HepG2 (cell line): ENCODE results near the gene ATP1A1. TPM values are rescaled to one million over a fixed set of nuclear protein-coding genes. Genes with fewer than 3 reads are reported as not detected.

Source experiments
- AHR ChIP-seq: IDR thresholded peaks from 2 replicates; pipeline ENCODE4 v1.6.1; 2018; ENCODE audit warnings: missing genetic modification reagents, missing compliant biosample characterization
- HMGXB4 ChIP-seq, 2 experiments: sonication (generic) in 1 of 2; formaldehyde crosslinking in 1 of 2; IDR thresholded peaks; 2 replicates each; pipeline versions ENCODE4 v1.4.0 to v1.6.1; 2018 to 2020; ENCODE audit warnings: missing genetic modification reagents in 2 of 2, borderline replicate concordance in 1 of 2, low read depth in 1 of 2, mild to moderate bottlenecking in 1 of 2, missing biosample characterization in 1 of 2
- HNRNPK ChIP-seq: fragments of 200-400 bp; formaldehyde crosslinking; IDR thresholded peaks from 2 replicates; pipeline ENCODE4 v1.6.1; 2018; ENCODE audit warnings: low read length, low read depth, moderate library complexity, mild to moderate bottlenecking; ENCODE audit not compliant: poor library complexity, severe bottlenecking
- MYNN ChIP-seq: sonication (generic); formaldehyde crosslinking; IDR thresholded peaks from 2 replicates; pipeline ENCODE4 v1.4.0; 2020; ENCODE audit warnings: mild to moderate bottlenecking, low read depth, missing genetic modification reagents
- NFE2L2 ChIP-seq: fragments of 150-350 bp; IDR thresholded peaks from 2 replicates; pipeline ENCODE4 v1.6.1; 2014; ENCODE audit warnings: low read length
- SALL1 ChIP-seq: sonication (generic); formaldehyde crosslinking; IDR thresholded peaks from 2 replicates; pipeline ENCODE4 v1.8.0; 2022; ENCODE audit warnings: mild to moderate bottlenecking, missing genetic modification reagents
- SNAPC2 ChIP-seq: sonication (generic); formaldehyde crosslinking; IDR thresholded peaks from 2 replicates; pipeline ENCODE4 v1.8.1; 2022; ENCODE audit warnings: mild to moderate bottlenecking, missing genetic modification reagents
- TOE1 ChIP-seq: sonication (generic); formaldehyde crosslinking; IDR thresholded peaks from 2 replicates; pipeline ENCODE4 v1.4.0; 2020; ENCODE audit warnings: mild to moderate bottlenecking, missing genetic modification reagents
- YY1 ChIP-seq: IDR thresholded peaks from 2 replicates; pipeline ENCODE4 v1.6.1; 2011; ENCODE audit warnings: low read length, low read depth, moderate library complexity, mild to moderate bottlenecking; ENCODE audit not compliant: insufficient read depth, insufficient replicate concordance
- ZBTB46 ChIP-seq: sonication (generic); formaldehyde crosslinking; IDR thresholded peaks from 2 replicates; pipeline ENCODE4 v1.4.0; 2020; ENCODE audit warnings: mild to moderate bottlenecking, missing genetic modification reagents, borderline replicate concordance
- ZFP91 ChIP-seq: sonication (generic); formaldehyde crosslinking; IDR thresholded peaks from 2 replicates; pipeline ENCODE4 v1.9.0; 2022; ENCODE audit warnings: missing genetic modification reagents, mild to moderate bottlenecking, borderline replicate concordance
- ZNF605 ChIP-seq: sonication (generic); formaldehyde crosslinking; IDR thresholded peaks from 2 replicates; pipeline ENCODE4 v1.8.0; 2022; ENCODE audit warnings: mild to moderate bottlenecking, missing genetic modification reagents
- ZNF704 ChIP-seq: sonication (generic); formaldehyde crosslinking; IDR thresholded peaks from 2 replicates; pipeline ENCODE4 v1.8.1; 2023; ENCODE audit warnings: mild to moderate bottlenecking, inconsistent platforms, moderate library complexity, missing genetic modification reagents, borderline replicate concordance
- polyA plus RNA-seq, 8 experiments: library from polyadenylated mRNA; depleted of rRNA in 3 of 8; stranded (reverse) in 7 of 8; unstranded in 1 of 8; fragments of >200 nt; fragmentation: Illumina TruSeq in 4 of 8; extraction: Trizol in 4 of 8; gene quantifications; 2 replicates each; pipeline versions ENCODE4 v1.2.1 to v1.2.3, GENCODE V29; 2011 to 2016; ENCODE audit warnings: low read depth in 4 of 8, missing spikeins in 1 of 8, mixed read lengths in 1 of 8; ENCODE audit not compliant: insufficient read depth in 1 of 8
- total RNA-seq, 5 experiments: library from RNA; depleted of rRNA; stranded (reverse); fragments of >200 nt; fragmentation: Illumina TruSeq; extraction: Trizol; gene quantifications; 2 replicates each; pipeline ENCODE4 v1.2.3, GENCODE V29; 2016; ENCODE audit warnings: low read depth in 1 of 5
- TF ChIP-seq, protein P1 (sequence below): sonication (generic); formaldehyde crosslinking; IDR thresholded peaks from 2 replicates; pipeline ENCODE4 v1.4.0; 2020; ENCODE audit warnings: mild to moderate bottlenecking, missing genetic modification reagents
- TF ChIP-seq, protein P2 (sequence below): sonication (generic); formaldehyde crosslinking; IDR thresholded peaks from 2 replicates; pipeline ENCODE4 v1.5.0; 2020; ENCODE audit warnings: missing genetic modification reagents, mild to moderate bottlenecking, borderline replicate concordance

Gene ATP1A1
- total and polyA plus RNA-seq, 2 of the 13 experiments (the other 11 are each of a cell fraction or from before 2014, with no cell fraction given): 280 to 705 TPM

DNA sequence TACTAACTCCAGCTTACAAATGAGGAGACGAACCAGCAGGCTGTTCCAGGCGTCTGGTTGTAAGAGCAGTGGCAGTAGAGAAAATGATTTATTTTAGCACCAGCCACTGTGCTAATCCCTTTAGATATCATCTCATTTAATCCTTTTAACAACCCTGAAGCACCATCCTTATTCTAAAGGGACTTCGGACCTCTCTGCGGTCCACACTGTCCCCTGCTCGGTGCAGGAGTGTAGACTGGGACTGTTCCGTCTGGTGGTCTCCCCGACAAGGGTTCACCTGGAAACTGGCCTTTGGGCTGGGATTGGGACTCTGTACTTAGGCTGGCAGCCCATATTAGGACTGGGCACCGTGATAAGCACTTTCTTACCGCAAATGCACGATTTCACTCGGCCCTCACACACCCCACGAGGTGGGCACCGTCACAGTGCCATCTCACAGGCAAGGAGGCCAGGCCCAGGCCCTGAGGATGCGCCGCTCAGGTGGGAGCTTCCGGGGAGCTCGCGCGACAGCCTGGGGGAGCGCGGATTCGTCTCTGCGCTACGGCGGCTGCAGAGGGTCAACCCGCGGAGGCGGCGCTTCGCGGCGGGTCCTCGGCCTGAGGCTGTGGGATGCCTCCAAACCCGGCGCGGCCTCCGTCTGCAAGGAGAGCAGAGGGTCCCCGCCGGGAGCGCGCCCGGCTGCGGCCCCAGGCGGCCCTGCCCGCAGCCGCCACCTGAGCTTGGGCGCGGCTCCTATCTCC, 45.2 kb downstream of the ATP1A1 start (continued):
- peak; percentile 85 to 87; a peak in 3 of 4 replicates for TF ChIP-seq HMGXB4 (CRISPR knock-in tag; IDR thresholded peaks at IDR 0.05; ENCODE audit: borderline replicate concordance in 1 of 2, low read depth in 1 of 2)
- no peak for TF ChIP-seq MYNN (CRISPR knock-in tag)
- TF ChIP-seq, protein P1, sequence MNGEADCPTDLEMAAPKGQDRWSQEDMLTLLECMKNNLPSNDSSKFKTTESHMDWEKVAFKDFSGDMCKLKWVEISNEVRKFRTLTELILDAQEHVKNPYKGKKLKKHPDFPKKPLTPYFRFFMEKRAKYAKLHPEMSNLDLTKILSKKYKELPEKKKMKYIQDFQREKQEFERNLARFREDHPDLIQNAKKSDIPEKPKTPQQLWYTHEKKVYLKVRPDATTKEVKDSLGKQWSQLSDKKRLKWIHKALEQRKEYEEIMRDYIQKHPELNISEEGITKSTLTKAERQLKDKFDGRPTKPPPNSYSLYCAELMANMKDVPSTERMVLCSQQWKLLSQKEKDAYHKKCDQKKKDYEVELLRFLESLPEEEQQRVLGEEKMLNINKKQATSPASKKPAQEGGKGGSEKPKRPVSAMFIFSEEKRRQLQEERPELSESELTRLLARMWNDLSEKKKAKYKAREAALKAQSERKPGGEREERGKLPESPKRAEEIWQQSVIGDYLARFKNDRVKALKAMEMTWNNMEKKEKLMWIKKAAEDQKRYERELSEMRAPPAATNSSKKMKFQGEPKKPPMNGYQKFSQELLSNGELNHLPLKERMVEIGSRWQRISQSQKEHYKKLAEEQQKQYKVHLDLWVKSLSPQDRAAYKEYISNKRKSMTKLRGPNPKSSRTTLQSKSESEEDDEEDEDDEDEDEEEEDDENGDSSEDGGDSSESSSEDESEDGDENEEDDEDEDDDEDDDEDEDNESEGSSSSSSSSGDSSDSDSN (CRISPR knock-in tag): peak; percentile 85
- TF ChIP-seq ZNF605 (CRISPR knock-in tag): peak; percentile 81; the same call in 1 of the 2 replicates
- TF ChIP-seq ZBTB46 (CRISPR knock-in tag): no peak
- 0 out of 2 replicates have a peak, but pooled peaks have one; percentile 48 for TF ChIP-seq ZNF704 (CRISPR knock-in tag)
- peak; percentile 92 for TF ChIP-seq SALL1 (CRISPR knock-in tag)
- TF ChIP-seq, protein P2, sequence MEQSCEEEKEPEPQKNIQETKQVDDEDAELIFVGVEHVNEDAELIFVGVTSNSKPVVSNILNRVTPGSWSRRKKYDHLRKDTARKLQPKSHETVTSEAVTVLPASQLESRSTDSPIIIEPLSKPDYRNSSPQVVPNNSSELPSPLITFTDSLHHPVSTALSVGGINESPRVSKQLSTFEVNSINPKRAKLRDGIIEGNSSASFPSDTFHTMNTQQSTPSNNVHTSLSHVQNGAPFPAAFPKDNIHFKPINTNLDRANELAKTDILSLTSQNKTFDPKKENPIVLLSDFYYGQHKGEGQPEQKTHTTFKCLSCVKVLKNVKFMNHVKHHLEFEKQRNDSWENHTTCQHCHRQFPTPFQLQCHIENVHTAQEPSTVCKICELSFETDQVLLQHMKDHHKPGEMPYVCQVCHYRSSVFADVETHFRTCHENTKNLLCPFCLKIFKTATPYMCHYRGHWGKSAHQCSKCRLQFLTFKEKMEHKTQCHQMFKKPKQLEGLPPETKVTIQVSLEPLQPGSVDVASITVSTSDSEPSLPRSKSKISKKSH: peak; percentile 94
- peak; percentile 87 for TF ChIP-seq ZFP91 (CRISPR knock-in tag)
- no peak for TF ChIP-seq SNAPC2 (CRISPR knock-in tag)
- TF ChIP-seq TOE1: peak; percentile 72; the same call in 1 of the 2 replicates
- TF ChIP-seq HNRNPK: peak; percentile 33
- TF ChIP-seq AHR (CRISPR knock-in tag): peak; percentile 93; the same call in 1 of the 2 replicates
- no peak for TF ChIP-seq NFE2L2
- TF ChIP-seq YY1: peak; percentile 81
